Stimulated activated CD4-positive, alpha-beta T cell treated with anti-CD3 and anti-CD28 coated beads, Interleukin-15, amount 100 ng/mL, for 48 hours (primary cell): ENCODE data around the gene SLAMF9.

ENCODE experiments used
- DNase-seq, 2 donors: peaks; one replicate each; pipeline ENCODE4 v3.0.0-alpha.2; 2020; ENCODE audit warnings: low read depth in 2 of 2

Gene SLAMF9

GRCh38 chr1:159934136-159935039 lies 19.6 kb downstream of the SLAMF9 start:
- no peak for DNase-seq

- DNase-seq = no peak
Measured at GRCh38 chr1:159933347-159933746, 20.7 kb downstream of the SLAMF9 start.

GRCh38 chr1:159932296-159933285 lies 21.4 kb downstream of the SLAMF9 start:
- DNase-seq = no peak

- no peak for DNase-seq
Measured at GRCh38 chr1:159931795-159932173, 22.3 kb downstream of the SLAMF9 start.

GRCh38 chr1:159931101-159931794 lies 22.8 kb downstream of the SLAMF9 start:
- DNase-seq = no peak

GRCh38 chr1:159930634-159931033 lies 23.4 kb downstream of the SLAMF9 start:
- DNase-seq = no peak

- no peak for DNase-seq
Measured at GRCh38 chr1:159930216-159930615, 23.8 kb downstream of the SLAMF9 start.

GRCh38 chr1:159929155-159930051 lies 24.6 kb downstream of the SLAMF9 start:
- no peak for DNase-seq

GRCh38 chr1:159928491-159929050 lies 25.5 kb downstream of the SLAMF9 start:
- no peak for DNase-seq

- no peak for DNase-seq
Measured at GRCh38 chr1:159927849-159928431, 26.1 kb downstream of the SLAMF9 start.

GRCh38 chr1:159927211-159927848 lies 26.7 kb downstream of the SLAMF9 start:
- DNase-seq = no peak

- DNase-seq = peak; percentile 35 to 44
Measured at GRCh38 chr1:159925719-159926078, 28.3 kb downstream of the SLAMF9 start.

GRCh38 chr1:159924791-159925718 lies 29.0 kb downstream of the SLAMF9 start, which contains the start of gene TAGLN2:
Gene TAGLN2, minus strand, starts transcription at chr1:159925507. Its CDS starts 4,998 bp downstream, at chr1:159920509.
- peak; percentile 82 to 85 for DNase-seq

GRCh38 chr1:159924025-159924790 lies 29.8 kb downstream of the SLAMF9 start:
- DNase-seq = peak; percentile 44

- peak; percentile 76 to 77 for DNase-seq
Measured at GRCh38 chr1:159923203-159924024, 30.6 kb downstream of the SLAMF9 start.

- DNase-seq = no peak
Measured at GRCh38 chr1:159922511-159923202, 31.4 kb downstream of the SLAMF9 start.
